Activated CD8-positive, alpha-beta T cell treated with anti-CD3 and anti-CD28 coated beads, Interleukin-2, amount 10 ng/mL, durations not matched to agents 7 days and 5 days (primary cell): ENCODE measurements around the gene PHACTR3. TPM values are rescaled to one million over a fixed set of nuclear protein-coding genes. Genes with fewer than 3 reads are reported as not detected.

ENCODE experiments used
- ATAC-seq: fragments of 150-1000 bp; cut with Tn5 transposase; one replicate; pipeline ENCODE4 v1.10.0; 2021; ENCODE audit warnings: moderate library complexity
- CTCF ChIA-PET: fragments of 350-600 bp; sonication (Branson Sonifier 250); formaldehyde crosslinking; loops from one replicate; lab custom pipeline; 2021; ENCODE audit warnings: antibody characterized with exemption; lab: Charles Lee
- POLR2A ChIA-PET: fragments of 350-600 bp; sonication (Branson Sonifier 250); formaldehyde crosslinking; loops from one replicate; lab custom pipeline; 2021; ENCODE audit warnings: antibody characterized with exemption; lab: Charles Lee
- DNase-seq: peaks from one replicate; pipeline ENCODE4 v3.0.0-alpha.2; 2020
- H3K27ac Mint-ChIP-seq: one replicate; pipeline ENCODE4 v1.8.0; 2021; ENCODE audit warnings: mild to moderate bottlenecking, mixed read lengths
- H3K27me3 Mint-ChIP-seq: one replicate; pipeline ENCODE4 v1.8.0; 2021; ENCODE audit warnings: low read depth, mixed read lengths
- H3K36me3 Mint-ChIP-seq: one replicate; pipeline ENCODE4 v1.8.0; 2021; ENCODE audit warnings: low read depth, mixed read lengths
- H3K4me1 Mint-ChIP-seq: one replicate; pipeline ENCODE4 v1.8.0; 2021; ENCODE audit warnings: low read depth, mixed read lengths
- H3K4me3 Mint-ChIP-seq: one replicate; pipeline ENCODE4 v1.8.0; 2021; ENCODE audit warnings: mild to moderate bottlenecking, mixed read lengths
- H3K9me3 Mint-ChIP-seq: one replicate; pipeline ENCODE4 v1.8.0; 2022; ENCODE audit warnings: mixed read lengths; ENCODE audit not compliant: insufficient read depth
- total RNA-seq, 2 experiments: library from RNA; stranded (reverse); gene quantifications; one replicate each; pipeline ENCODE4 v1.2.3, GENCODE V29; 2021

Gene PHACTR3
- total RNA-seq, 2 experiments from 2014 or later: not detected

GRCh38 chr20:59802471-59803221, 198.3 kb downstream of the PHACTR3 start:
- no peaks in the 10 kb centered on the region for H3K4me1 Mint-ChIP-seq
- POLR2A ChIA-PET: no interaction called here
- no peaks in the 10 kb centered on the region for H3K9me3 Mint-ChIP-seq
- no peak overlapping the region for H3K27ac Mint-ChIP-seq
- H3K36me3 Mint-ChIP-seq: no peaks in the 10 kb centered on the region
- CTCF ChIA-PET: no interaction called here
- peaks cover 10% of the 10 kb centered on the region for H3K27me3 Mint-ChIP-seq
- DNase-seq: no peak
- ATAC-seq: no peak
- no peak overlapping the region for H3K4me3 Mint-ChIP-seq

- no peak overlapping the region for H3K27ac Mint-ChIP-seq
- no peaks in the 10 kb centered on the region for H3K4me1 Mint-ChIP-seq
- no peak for ATAC-seq
- no peaks in the 10 kb centered on the region for H3K36me3 Mint-ChIP-seq
- ChIA-PET CTCF (no interaction called here), POLR2A (no interaction called here)
- DNase-seq: no peak
- no peaks in the 10 kb centered on the region for H3K9me3 Mint-ChIP-seq
- H3K4me3 Mint-ChIP-seq: no peak overlapping the region
- H3K27me3 Mint-ChIP-seq: peaks cover 9% of the 10 kb centered on the region
These were observed 200.0 kb downstream of the PHACTR3 start for GRCh38 chr20:59804347-59804746.

GRCh38 chr20:59804871-59805665, 200.7 kb downstream of the PHACTR3 start:
- Mint-ChIP-seq H3K9me3 (no peaks in the 10 kb centered on the region), H3K27me3 (peaks cover 9% of the 10 kb centered on the region), H3K4me1 (no peaks in the 10 kb centered on the region), H3K27ac (no peak overlapping the region), H3K36me3 (no peaks in the 10 kb centered on the region), H3K4me3 (no peak overlapping the region)
- ATAC-seq: no peak
- DNase-seq: no peak
- CTCF ChIA-PET: no interaction called here
- POLR2A ChIA-PET: no interaction called here

- H3K36me3 Mint-ChIP-seq: no peaks in the 10 kb centered on the region
- DNase-seq: no peak
- ChIA-PET CTCF (no interaction called here), POLR2A (no interaction called here)
- H3K4me1 Mint-ChIP-seq: no peaks in the 10 kb centered on the region
- H3K4me3 Mint-ChIP-seq: no peak overlapping the region
- no peaks in the 10 kb centered on the region for H3K9me3 Mint-ChIP-seq
- no peak for ATAC-seq
- H3K27me3 Mint-ChIP-seq: peaks cover 9% of the 10 kb centered on the region
- H3K27ac Mint-ChIP-seq: no peak overlapping the region
These were observed 201.6 kb downstream of the PHACTR3 start for GRCh38 chr20:59805786-59806577.

GRCh38 chr20:59806578-59806975, 202.2 kb downstream of the PHACTR3 start:
- Mint-ChIP-seq H3K36me3 (no peaks in the 10 kb centered on the region), H3K9me3 (no peaks in the 10 kb centered on the region), H3K27ac (no peak overlapping the region), H3K4me1 (no peaks in the 10 kb centered on the region), H3K4me3 (no peak overlapping the region), H3K27me3 (peaks cover 9% of the 10 kb centered on the region)
- CTCF ChIA-PET: no interaction called here
- ATAC-seq (no peak), DNase-seq (no peak)
- POLR2A ChIA-PET: no interaction called here

GRCh38 chr20:59807909-59808728, 203.8 kb downstream of the PHACTR3 start:
- ChIA-PET CTCF (no interaction called here), POLR2A (no interaction called here)
- DNase-seq (no peak), ATAC-seq (no peak)
- Mint-ChIP-seq H3K4me1 (no peaks in the 10 kb centered on the region), H3K27ac (no peak overlapping the region), H3K36me3 (no peaks in the 10 kb centered on the region), H3K27me3 (peaks cover 9% of the 10 kb centered on the region), H3K4me3 (no peak overlapping the region), H3K9me3 (no peaks in the 10 kb centered on the region)

- ATAC-seq (no peak), DNase-seq (no peak)
- POLR2A ChIA-PET: no interaction called here
- Mint-ChIP-seq H3K27ac (no peak overlapping the region), H3K36me3 (no peaks in the 10 kb centered on the region), H3K27me3 (peaks cover 4% of the 10 kb centered on the region), H3K4me3 (no peak overlapping the region), H3K4me1 (no peaks in the 10 kb centered on the region), H3K9me3 (no peaks in the 10 kb centered on the region)
- CTCF ChIA-PET: no interaction called here
These were observed 204.5 kb downstream of the PHACTR3 start for GRCh38 chr20:59808729-59809381.

- no peaks in the 10 kb centered on the region for H3K27me3 Mint-ChIP-seq
- no peaks in the 10 kb centered on the region for H3K36me3 Mint-ChIP-seq
- no peak overlapping the region for H3K27ac Mint-ChIP-seq
- H3K9me3 Mint-ChIP-seq: no peaks in the 10 kb centered on the region
- no peak for DNase-seq
- ChIA-PET CTCF (no interaction called here), POLR2A (no interaction called here)
- H3K4me1 Mint-ChIP-seq: no peaks in the 10 kb centered on the region
- no peak overlapping the region for H3K4me3 Mint-ChIP-seq
- ATAC-seq: no peak
These were observed 205.5 kb downstream of the PHACTR3 start for GRCh38 chr20:59809630-59810448.

GRCh38 chr20:59810449-59811187, 206.3 kb downstream of the PHACTR3 start:
- ATAC-seq (no peak), DNase-seq (no peak)
- H3K4me3 Mint-ChIP-seq: no peak overlapping the region
- no peaks in the 10 kb centered on the region for H3K4me1 Mint-ChIP-seq
- ChIA-PET POLR2A (no interaction called here), CTCF (no interaction called here)
- H3K9me3 Mint-ChIP-seq: no peaks in the 10 kb centered on the region
- no peaks in the 10 kb centered on the region for H3K36me3 Mint-ChIP-seq
- no peak overlapping the region for H3K27ac Mint-ChIP-seq
- no peaks in the 10 kb centered on the region for H3K27me3 Mint-ChIP-seq

GRCh38 chr20:59811681-59812171, 207.4 kb downstream of the PHACTR3 start:
- no peak overlapping the region for H3K4me3 Mint-ChIP-seq
- no peaks in the 10 kb centered on the region for H3K27me3 Mint-ChIP-seq
- H3K9me3 Mint-ChIP-seq: no peaks in the 10 kb centered on the region
- DNase-seq: no peak
- no peak for ATAC-seq
- no peaks in the 10 kb centered on the region for H3K4me1 Mint-ChIP-seq
- CTCF ChIA-PET: no interaction called here
- POLR2A ChIA-PET: no interaction called here
- H3K27ac Mint-ChIP-seq: no peak overlapping the region
- H3K36me3 Mint-ChIP-seq: no peaks in the 10 kb centered on the region
